Tibial artery (tissue), 4 donors: ENCODE results near the gene G6PC1.
A peak's percentile ranks its signal among the peaks of the same experiment; 100 is the strongest.

Experiments
- DNase-seq, 2 donors: peaks; one replicate each; pipeline ENCODE4 v3.0.0-alpha.2; 2019
- H3K27ac ChIP-seq, 2 donors: fragments of 200-600 bp; sonication (generic) in 1 of 2; 1 replicate in 1 of 2; 2 replicates in 1 of 2; pipeline ENCODE4 v1.5.1; 2018 to 2019; ENCODE audit warnings: mild to moderate bottlenecking in 1 of 2
- H3K27me3 ChIP-seq, 2 donors: fragments of 200-600 bp; sonication (generic) in 1 of 2; one replicate each; pipeline versions ENCODE4 v1.5.1 to v1.6.0; 2016 to 2019
- H3K36me3 ChIP-seq, 3 donors: fragments of 200-600 bp; sonication (generic) in 2 of 3; one replicate each; pipeline ENCODE4 v1.5.1; 2016 to 2019; ENCODE audit warnings: mild to moderate bottlenecking in 2 of 3
- H3K4me1 ChIP-seq, 4 donors: fragments of 200-600 bp; sonication (generic) in 2 of 4; 1 replicate in 3 of 4; 2 replicates in 1 of 4; pipeline ENCODE4 v1.5.1; 2016 to 2019
- H3K4me3 ChIP-seq, 2 donors: fragments of 200-600 bp; sonication (generic) in 1 of 2; 1 replicate in 1 of 2; 2 replicates in 1 of 2; pipeline ENCODE4 v1.5.1; 2018 to 2019; ENCODE audit warnings: mild to moderate bottlenecking in 2 of 2
- H3K9me3 ChIP-seq, 3 donors: fragments of 200-600 bp; sonication (generic) in 1 of 3; one replicate each; pipeline ENCODE4 v1.5.1; 2016 to 2019
- intact Hi-C: fragments of 100-400 bp; cut with DNase I; formaldehyde crosslinking; loops from one replicate; pipeline ENCODE4 v1.15.0; 2023; ENCODE audit warnings: low total_unique reads
- TF ChIP-seq, protein P1 (sequence below), 2 experiments: fragments of 200-600 bp in 1 of 2; fragments of 450-650 bp in 1 of 2; IDR thresholded peaks; one replicate each; pipeline ENCODE4 v1.5.1; 2017 to 2019; ENCODE audit warnings: antibody characterized with exemption in 2 of 2, mild to moderate bottlenecking in 1 of 2, moderate library complexity in 1 of 2

G6PC1 gene

DNA sequence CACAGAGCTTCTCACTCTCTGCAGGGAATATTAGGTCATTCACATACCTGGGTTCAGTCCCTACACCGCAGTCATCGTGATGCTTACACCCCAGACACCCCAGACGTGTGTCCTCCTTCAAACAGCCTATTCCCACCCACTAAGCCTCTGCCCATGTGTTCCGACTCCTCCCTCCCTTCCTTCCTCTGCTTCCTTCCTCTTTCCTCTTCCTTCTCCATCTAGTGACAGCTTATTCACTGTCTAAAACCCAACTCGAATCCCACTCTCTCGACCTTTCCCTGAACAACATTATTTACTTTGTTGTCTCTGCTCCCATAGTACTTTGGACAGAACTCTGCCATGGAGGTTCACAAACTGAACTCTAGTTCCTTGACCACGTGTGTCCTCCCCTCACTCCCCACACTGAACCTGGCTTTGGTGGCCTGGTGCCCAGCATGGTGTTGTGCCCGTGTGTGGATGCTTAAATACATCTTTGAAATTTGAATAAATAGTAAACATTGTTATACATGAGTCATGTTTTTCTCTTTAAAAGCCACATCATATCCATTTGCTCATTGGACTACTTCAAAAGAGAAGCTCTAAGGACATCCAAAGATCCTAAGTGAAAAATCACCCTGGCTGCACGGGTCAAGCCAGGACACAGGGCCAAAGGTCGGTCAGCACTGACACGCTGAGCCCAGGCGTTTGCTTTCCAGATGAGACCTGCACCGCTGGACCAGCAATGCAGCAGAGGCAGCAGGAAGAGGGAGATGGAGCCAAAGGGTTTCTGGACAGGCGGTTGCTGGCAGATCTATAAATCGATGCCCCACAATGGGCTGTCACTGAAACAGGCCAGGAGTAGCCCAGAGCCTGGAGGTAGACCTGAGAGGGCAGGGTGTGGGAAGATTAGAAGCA lies 14.1 kb upstream of the G6PC1 start:
- TF ChIP-seq, protein P1, sequence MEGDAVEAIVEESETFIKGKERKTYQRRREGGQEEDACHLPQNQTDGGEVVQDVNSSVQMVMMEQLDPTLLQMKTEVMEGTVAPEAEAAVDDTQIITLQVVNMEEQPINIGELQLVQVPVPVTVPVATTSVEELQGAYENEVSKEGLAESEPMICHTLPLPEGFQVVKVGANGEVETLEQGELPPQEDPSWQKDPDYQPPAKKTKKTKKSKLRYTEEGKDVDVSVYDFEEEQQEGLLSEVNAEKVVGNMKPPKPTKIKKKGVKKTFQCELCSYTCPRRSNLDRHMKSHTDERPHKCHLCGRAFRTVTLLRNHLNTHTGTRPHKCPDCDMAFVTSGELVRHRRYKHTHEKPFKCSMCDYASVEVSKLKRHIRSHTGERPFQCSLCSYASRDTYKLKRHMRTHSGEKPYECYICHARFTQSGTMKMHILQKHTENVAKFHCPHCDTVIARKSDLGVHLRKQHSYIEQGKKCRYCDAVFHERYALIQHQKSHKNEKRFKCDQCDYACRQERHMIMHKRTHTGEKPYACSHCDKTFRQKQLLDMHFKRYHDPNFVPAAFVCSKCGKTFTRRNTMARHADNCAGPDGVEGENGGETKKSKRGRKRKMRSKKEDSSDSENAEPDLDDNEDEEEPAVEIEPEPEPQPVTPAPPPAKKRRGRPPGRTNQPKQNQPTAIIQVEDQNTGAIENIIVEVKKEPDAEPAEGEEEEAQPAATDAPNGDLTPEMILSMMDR (IDR thresholded peaks at IDR 0.05), result no peak
- Histone ChIP-seq H3K27me3 (no peaks in the 10 kb centered on the region), H3K36me3 (no peaks in the 10 kb centered on the region), H3K4me1 (peaks cover 0 to 10% (median 8%) of the 10 kb centered on the region in 4 donors), H3K9me3 (no peaks in the 10 kb centered on the region), H3K4me3 (no peak overlapping the region), H3K27ac (no peak overlapping the region)
- intact Hi-C loops, result no loop called here
- DNase-seq, result no peak

DNA sequence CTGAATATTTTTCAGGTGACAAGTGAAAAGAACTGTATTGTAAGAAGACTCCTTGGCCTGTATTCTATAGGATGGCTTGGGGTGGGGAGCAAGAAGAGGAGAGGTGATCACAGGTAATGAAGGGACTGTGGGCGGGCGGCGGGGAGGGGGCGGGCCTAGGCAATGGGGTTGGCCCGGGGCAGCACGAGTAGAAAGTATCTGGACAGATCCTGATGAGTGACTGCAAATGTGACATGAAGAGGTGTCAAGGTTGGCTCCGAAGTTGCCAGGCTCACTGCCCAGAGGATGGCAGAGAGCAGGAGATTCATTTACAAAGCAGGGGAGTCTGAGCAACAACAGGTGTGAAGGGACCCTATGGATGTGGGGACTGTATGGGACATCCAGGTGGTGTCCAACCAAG lies 10.8 kb upstream of the G6PC1 start:
- H3K27me3 ChIP-seq, result no peaks in the 10 kb centered on the region
- H3K27ac ChIP-seq, result peak overlapping the region; percentile 81 to 83
- intact Hi-C loops, result loop anchor here (2.0 kb wide), 1 partner anchor 19 kb away; no protein-coding TSS in a partner anchor
- no peak overlapping the region for H3K4me3 ChIP-seq
- TF ChIP-seq, protein P1 (IDR thresholded peaks at IDR 0.05), result no peak
- DNase-seq, result no peak
- peaks cover 0 to 43% (median 38%) of the 10 kb centered on the region in 4 donors for H3K4me1 ChIP-seq
- no peaks in the 10 kb centered on the region for H3K9me3 ChIP-seq
- no peaks in the 10 kb centered on the region for H3K36me3 ChIP-seq

DNA sequence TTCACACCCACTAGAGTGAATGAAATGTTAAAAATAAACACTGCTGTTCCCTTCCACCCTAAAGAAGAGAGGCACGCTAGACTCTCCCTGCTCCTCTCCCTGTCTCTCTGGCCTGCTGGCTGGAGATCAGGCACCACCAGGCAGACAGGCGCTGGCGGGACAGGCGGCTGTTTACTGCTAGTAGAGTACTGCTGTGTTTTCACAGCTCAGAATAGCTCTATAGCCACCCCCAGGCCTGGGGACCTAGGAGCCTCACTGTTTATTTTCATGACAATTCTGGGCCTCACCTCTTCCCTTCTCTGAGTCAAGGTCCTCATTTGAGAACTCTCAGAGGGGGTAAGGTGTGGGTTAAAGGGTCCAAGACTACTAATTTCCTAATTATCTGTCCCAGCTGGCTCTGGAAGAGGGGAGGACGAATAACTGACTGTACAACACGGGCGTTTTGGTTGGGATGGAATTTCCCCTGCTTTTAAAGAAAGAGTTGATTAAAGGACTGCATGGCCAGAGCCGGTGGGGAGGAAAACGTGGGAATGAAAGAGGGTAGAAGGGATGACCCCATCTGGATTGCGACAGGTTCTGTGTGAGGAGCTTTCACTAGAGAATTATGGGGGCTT lies 9.0 kb upstream of the G6PC1 start:
- TF ChIP-seq, protein P1 (IDR thresholded peaks at IDR 0.05), result no peak
- Histone ChIP-seq H3K36me3 (no peaks in the 10 kb centered on the region), H3K4me1 (peaks cover 0 to 53% (median 44%) of the 10 kb centered on the region in 4 donors), H3K27ac (peak overlapping the region; percentile 81 to 83), H3K27me3 (no peaks in the 10 kb centered on the region), H3K9me3 (no peaks in the 10 kb centered on the region), H3K4me3 (no peak overlapping the region)
- intact Hi-C loops, result no loop called here
- DNase-seq, result peak; percentile 66 to 81

DNA sequence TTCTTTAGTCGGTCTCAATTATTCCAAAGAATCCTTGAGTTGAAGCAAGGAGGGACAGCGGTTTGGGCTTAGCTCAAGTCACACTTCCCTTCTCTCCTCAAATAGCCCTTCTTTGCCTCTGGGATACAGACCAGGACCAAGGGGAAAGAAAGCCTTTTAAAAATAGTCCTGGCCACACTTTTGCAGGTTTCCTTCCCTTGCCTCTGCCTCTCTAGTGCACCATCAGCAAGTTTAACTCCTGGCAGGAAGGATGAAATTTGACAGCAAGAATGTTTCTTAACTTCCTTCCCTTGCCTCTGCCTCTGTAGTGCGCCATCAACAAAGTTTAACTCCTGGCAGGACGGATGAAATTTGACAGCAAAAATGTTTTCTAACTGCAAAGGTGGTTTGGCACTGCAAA lies 7.2 kb upstream of the G6PC1 start:
- Histone ChIP-seq H3K27ac (peak overlapping the region; percentile 81 to 83), H3K9me3 (no peaks in the 10 kb centered on the region), H3K4me1 (peaks cover 0 to 53% (median 44%) of the 10 kb centered on the region in 4 donors), H3K36me3 (no peaks in the 10 kb centered on the region), H3K4me3 (no peak overlapping the region), H3K27me3 (no peaks in the 10 kb centered on the region)
- intact Hi-C loops, result no loop called here
- TF ChIP-seq, protein P1 (IDR thresholded peaks at IDR 0.05), result no peak
- no peak for DNase-seq

DNA sequence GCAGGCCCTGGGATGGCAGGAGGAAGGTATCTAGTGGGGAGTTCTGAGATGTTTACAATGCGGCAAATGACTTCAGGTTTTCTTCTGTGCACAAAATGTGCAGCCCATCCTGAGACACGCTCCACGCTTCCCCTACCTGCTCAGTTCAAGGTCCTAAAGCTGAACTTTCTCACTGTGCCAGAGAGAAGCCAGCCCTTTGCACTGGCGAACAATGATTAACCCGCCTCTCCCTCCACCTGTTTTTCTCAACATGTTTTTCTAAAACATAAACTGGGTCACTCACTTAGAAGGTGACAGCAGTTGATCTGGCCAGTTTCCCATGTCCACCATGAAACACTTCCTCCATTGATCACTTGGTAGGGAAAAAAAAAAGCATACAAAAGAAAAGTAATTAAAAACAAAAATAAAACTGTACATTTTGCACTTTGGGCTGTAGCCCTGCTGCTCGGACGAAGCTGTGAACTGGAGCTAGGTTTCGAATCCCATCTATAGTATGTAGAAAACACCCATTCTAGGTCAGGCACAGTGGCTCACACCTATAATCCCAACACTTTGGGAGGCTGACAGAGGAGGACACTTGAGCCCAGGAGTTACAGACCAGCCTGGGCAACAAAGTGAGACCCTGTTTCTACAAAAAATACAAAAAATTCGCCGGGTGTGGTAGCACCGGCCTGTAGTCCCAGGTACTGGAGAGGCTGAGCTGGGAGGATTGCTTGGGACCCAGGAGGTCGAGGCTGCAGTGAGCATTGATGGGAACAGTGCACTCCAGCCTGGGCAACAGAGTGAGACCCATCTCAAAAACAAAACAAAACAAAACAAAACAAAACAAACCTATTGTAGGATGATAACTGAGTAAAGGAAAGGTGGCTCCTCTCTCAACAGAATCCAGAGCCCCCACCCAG lies 6.1 kb upstream of the G6PC1 start:
- H3K4me3 ChIP-seq, result peak overlapping the region in 1 of 2 donors; percentile 5

More for the DNA sequence above, 6.1 kb upstream of the G6PC1 start:
- H3K4me1 ChIP-seq, result peaks cover 0 to 53% (median 44%) of the 10 kb centered on the region in 4 donors
- intact Hi-C loops, result no loop called here
- TF ChIP-seq, protein P1 (IDR thresholded peaks at IDR 0.05), result no peak
- H3K27ac ChIP-seq, result peak overlapping the region; percentile 81 to 83
- H3K9me3 ChIP-seq, result no peaks in the 10 kb centered on the region
- DNase-seq, result no peak
- H3K36me3 ChIP-seq, result no peaks in the 10 kb centered on the region
- H3K27me3 ChIP-seq, result no peaks in the 10 kb centered on the region
